ENCODE measurements around the gene SRSF9.
"Not testable (repeated sequence)": the region's sequence is repeated elsewhere in the genome, so short reads cannot be mapped to it uniquely, and the experiment has no call there.

Gene SRSF9

DNA sequence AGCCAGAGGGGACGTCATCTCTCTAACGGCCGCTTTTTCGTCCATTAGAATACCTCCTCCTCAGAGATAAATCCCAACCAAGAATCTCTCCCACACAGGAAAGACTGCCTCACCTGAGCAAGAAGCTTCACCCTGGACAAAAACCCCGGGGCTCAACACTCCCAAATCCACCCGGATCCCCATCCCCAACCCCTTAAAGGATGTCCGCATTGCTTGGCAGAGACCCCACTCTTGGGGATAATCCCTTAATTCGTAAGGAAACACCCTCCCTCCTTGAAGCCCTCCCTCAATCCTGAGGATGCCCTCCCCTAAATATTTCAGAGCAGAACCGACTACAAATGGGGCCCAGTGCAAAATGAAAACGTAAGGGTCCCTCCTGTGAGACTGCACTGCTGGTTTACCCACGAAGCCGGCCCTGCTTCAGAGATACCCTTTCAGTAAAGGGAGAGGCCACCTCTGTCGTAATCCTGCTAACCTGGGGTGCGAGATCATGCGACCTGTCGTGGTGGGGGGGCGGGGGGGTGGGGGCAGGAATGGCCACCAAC, 25.7 kb upstream of the SRSF9 start:
- Histone ChIP-seq H3K27me3 (no peaks in the 10 kb centered on the region), H3K4me3 (ENCODE audit: low read depth in 1 of 2, low read length in 1 of 2) (peak overlapping the region; percentile 76 to 80)

GRCh38 chr12:120490833-120491512, 21.4 kb upstream of the SRSF9 start:
- no peaks in the 10 kb centered on the region for H3K27me3 ChIP-seq
- H3K4me1 ChIP-seq (ENCODE audit: control insufficient read depth in 1 of 2, insufficient read depth in 1 of 2, low read depth in 1 of 2, low read length in 1 of 2), result peaks cover 0 to 6% of the 10 kb centered on the region in 2 experiments
- no peak overlapping the region for H3K27ac ChIP-seq
- TF ChIP-seq CTCF (IDR thresholded peaks at IDR 0.05), result no peak
- no peaks in the 10 kb centered on the region for H3K9me3 ChIP-seq
- H3K36me3 ChIP-seq, result no peaks in the 10 kb centered on the region
- H3K4me3 ChIP-seq (ENCODE audit: low read depth in 1 of 2, low read length in 1 of 2), result no peak overlapping the region

More for the DNA sequence above, 25.7 kb upstream of the SRSF9 start:
- peaks cover 7% of the 10 kb centered on the region for H3K36me3 ChIP-seq
- no peaks in the 10 kb centered on the region for H3K9me3 ChIP-seq
- H3K27ac ChIP-seq, result peak overlapping the region; percentile 47
- TF ChIP-seq CTCF (IDR thresholded peaks at IDR 0.05), result no peak
- peaks cover 11 to 16% of the 10 kb centered on the region in 2 experiments for H3K4me1 ChIP-seq (ENCODE audit: control insufficient read depth in 1 of 2, insufficient read depth in 1 of 2, low read depth in 1 of 2, low read length in 1 of 2)

DNA sequence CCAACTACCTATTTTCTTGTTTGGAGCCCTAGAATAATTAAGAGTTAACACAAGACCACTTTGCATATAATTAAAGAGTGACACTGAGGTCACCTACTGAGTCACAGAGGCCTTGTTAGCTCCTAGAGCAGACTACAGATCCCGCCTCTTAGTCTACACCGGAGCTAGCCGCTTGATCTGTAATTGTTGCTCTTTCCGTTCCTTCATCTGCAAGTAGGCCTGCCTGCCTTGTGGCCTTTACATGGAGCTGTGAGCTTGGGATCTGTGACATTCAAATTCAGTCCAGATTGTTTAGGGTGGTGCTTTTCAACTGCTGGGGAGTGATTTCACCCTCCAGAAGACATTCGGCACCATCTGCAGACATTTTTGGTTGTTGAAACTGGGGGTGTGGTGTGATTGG, 20.8 kb upstream of the SRSF9 start:
- H3K36me3 ChIP-seq, result no peaks in the 10 kb centered on the region
- H3K27me3 ChIP-seq, result no peaks in the 10 kb centered on the region
- H3K27ac ChIP-seq, result no peak overlapping the region
- H3K4me1 ChIP-seq (ENCODE audit: control insufficient read depth in 1 of 2, insufficient read depth in 1 of 2, low read depth in 1 of 2, low read length in 1 of 2), result peaks cover 0 to 1% of the 10 kb centered on the region in 2 experiments
- TF ChIP-seq CTCF (IDR thresholded peaks at IDR 0.05), result no peak
- no peaks in the 10 kb centered on the region for H3K9me3 ChIP-seq
- no peak overlapping the region for H3K4me3 ChIP-seq (ENCODE audit: low read depth in 1 of 2, low read length in 1 of 2)

DNA sequence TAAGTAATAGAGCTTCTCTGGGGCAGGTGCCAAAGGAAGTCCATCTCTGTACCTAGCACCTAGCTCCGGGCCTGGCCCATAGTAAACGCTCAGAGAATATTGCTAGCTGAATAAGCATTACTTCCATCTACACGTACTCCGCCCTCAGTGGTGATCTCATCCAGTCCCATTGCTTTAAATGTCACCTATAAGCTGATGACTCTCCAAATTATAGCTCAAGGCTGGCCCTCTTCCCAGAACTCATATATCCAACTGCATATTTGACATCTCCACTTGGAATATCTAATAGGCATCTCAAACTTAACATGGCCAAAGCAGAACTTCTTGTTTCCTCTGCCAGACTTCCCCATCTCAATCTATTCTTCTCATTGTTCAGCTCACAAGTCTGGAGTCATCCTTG, 19.5 kb upstream of the SRSF9 start:
- Histone ChIP-seq H3K4me1 (ENCODE audit: control insufficient read depth in 1 of 2, insufficient read depth in 1 of 2, low read depth in 1 of 2, low read length in 1 of 2) (no peaks in the 10 kb centered on the region), H3K4me3 (ENCODE audit: low read depth in 1 of 2, low read length in 1 of 2) (no peak overlapping the region), H3K36me3 (no peaks in the 10 kb centered on the region), H3K27me3 (no peaks in the 10 kb centered on the region), H3K9me3 (no peaks in the 10 kb centered on the region), H3K27ac (no peak overlapping the region)
- no peak for TF ChIP-seq CTCF (IDR thresholded peaks at IDR 0.05)

DNA sequence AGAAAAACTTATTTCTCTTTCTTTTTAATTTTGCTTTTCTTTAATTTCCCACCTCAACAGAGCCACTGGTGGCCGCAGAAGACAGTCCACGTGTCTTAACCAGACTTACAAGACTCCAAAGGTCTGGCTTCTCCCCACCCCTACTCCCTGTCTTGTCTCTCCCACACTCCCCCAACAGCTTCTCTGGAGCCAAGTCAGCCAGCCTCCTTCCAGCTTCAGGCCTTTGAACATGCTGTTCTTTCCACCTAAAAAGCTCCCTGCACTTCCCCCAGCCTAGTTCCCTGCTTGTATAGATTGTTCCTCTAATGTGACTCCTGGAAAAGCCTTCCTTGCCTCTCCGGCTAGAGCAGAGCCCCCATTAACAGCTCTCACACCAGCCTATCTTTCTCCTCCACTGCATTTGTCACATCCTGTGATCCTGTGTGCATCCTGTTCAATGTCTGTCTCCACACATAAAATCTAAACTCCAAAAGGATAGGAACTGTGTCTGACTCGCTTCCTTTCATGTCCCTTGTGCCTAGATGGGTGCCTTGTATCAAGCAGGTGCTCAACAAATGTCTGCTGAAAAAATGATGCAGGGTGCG, 18.6 kb upstream of the SRSF9 start:
- no peak for TF ChIP-seq CTCF (IDR thresholded peaks at IDR 0.05)
- no peaks in the 10 kb centered on the region for H3K27me3 ChIP-seq
- H3K4me3 ChIP-seq (ENCODE audit: low read depth in 1 of 2, low read length in 1 of 2), result no peak overlapping the region
- no peak overlapping the region for H3K27ac ChIP-seq
- H3K4me1 ChIP-seq (ENCODE audit: control insufficient read depth in 1 of 2, insufficient read depth in 1 of 2, low read depth in 1 of 2, low read length in 1 of 2), result no peaks in the 10 kb centered on the region
- no peaks in the 10 kb centered on the region for H3K9me3 ChIP-seq
- H3K36me3 ChIP-seq, result no peaks in the 10 kb centered on the region

- H3K36me3 ChIP-seq, result not testable (repeated sequence)
Observed at GRCh38 chr12:120487552-120487951, 18.0 kb upstream of the SRSF9 start.

More at GRCh38 chr12:120487552-120487951, 18.0 kb upstream of the SRSF9 start:
- not testable (repeated sequence) for H3K9me3 ChIP-seq; H3K27me3 ChIP-seq; H3K27ac ChIP-seq; H3K4me3 ChIP-seq (ENCODE audit: low read depth in 1 of 2, low read length in 1 of 2); H3K4me1 ChIP-seq (ENCODE audit: control insufficient read depth in 1 of 2, insufficient read depth in 1 of 2, low read depth in 1 of 2, low read length in 1 of 2)
